ENCODE results near the gene SLC18B1.
"Not testable (repeated sequence)": the region's sequence is repeated elsewhere in the genome, so short reads cannot be mapped to it uniquely, and the experiment has no call there.

Gene SLC18B1

GRCh38 chr6:132798869-132799538 is 567 bp upstream of the SLC18B1 start:
- DNase-seq (ENCODE audit: low spot score), result peak; percentile 67

GRCh38 chr6:132795461-132795860 is 3.0 kb downstream of the SLC18B1 start:
- no peak for DNase-seq (ENCODE audit: low spot score)

- no peak for DNase-seq (ENCODE audit: low spot score)
Measured at GRCh38 chr6:132792510-132792909, 5.9 kb downstream of the SLC18B1 start.

GRCh38 chr6:132790450-132790849 is 8.0 kb downstream of the SLC18B1 start:
- DNase-seq (ENCODE audit: low spot score), result no peak

GRCh38 chr6:132789396-132789776 is 9.1 kb downstream of the SLC18B1 start:
- DNase-seq (ENCODE audit: low spot score), result no peak

GRCh38 chr6:132788658-132789395 is 9.6 kb downstream of the SLC18B1 start:
- DNase-seq (ENCODE audit: low spot score), result no peak

GRCh38 chr6:132785936-132786335 is 12.5 kb downstream of the SLC18B1 start:
- DNase-seq (ENCODE audit: low spot score), result no peak

- peak; percentile 22 for DNase-seq (ENCODE audit: low spot score)
Measured at GRCh38 chr6:132780770-132781371, 17.6 kb downstream of the SLC18B1 start.

- DNase-seq (ENCODE audit: low spot score), result not testable (repeated sequence)
Measured at GRCh38 chr6:132777881-132778280, 20.6 kb downstream of the SLC18B1 start.

- peak; percentile 54 for DNase-seq (ENCODE audit: low spot score)
Measured at GRCh38 chr6:132768051-132768517, 30.4 kb downstream of the SLC18B1 start.

- DNase-seq (ENCODE audit: low spot score), result no peak
Measured at GRCh38 chr6:132765560-132765959, 32.9 kb downstream of the SLC18B1 start.

- no peak for DNase-seq (ENCODE audit: low spot score)
Measured at GRCh38 chr6:132764370-132764769, 34.1 kb downstream of the SLC18B1 start.

GRCh38 chr6:132763269-132763668 is 35.2 kb downstream of the SLC18B1 start:
- DNase-seq (ENCODE audit: low spot score), result peak; percentile 83

GRCh38 chr6:132760256-132760655 is 38.2 kb downstream of the SLC18B1 start:
- DNase-seq (ENCODE audit: low spot score), result no peak

GRCh38 chr6:132758689-132759088 is 39.7 kb downstream of the SLC18B1 start:
- DNase-seq (ENCODE audit: low spot score), result no peak

GRCh38 chr6:132752255-132752654 is 46.2 kb downstream of the SLC18B1 start:
- no peak for DNase-seq (ENCODE audit: low spot score)

- no peak for DNase-seq (ENCODE audit: low spot score)
Measured at GRCh38 chr6:132751828-132752227, 46.6 kb downstream of the SLC18B1 start.

GRCh38 chr6:132751306-132751705 is 47.1 kb downstream of the SLC18B1 start:
- DNase-seq (ENCODE audit: low spot score), result no peak

GRCh38 chr6:132750455-132751248 is 47.8 kb downstream of the SLC18B1 start:
- DNase-seq (ENCODE audit: low spot score), result peak; percentile 32

GRCh38 chr6:132749111-132749510 is 49.3 kb downstream of the SLC18B1 start:
- DNase-seq (ENCODE audit: low spot score), result no peak

GRCh38 chr6:132748446-132748845 is 50.0 kb downstream of the SLC18B1 start:
- no peak for DNase-seq (ENCODE audit: low spot score)

- DNase-seq (ENCODE audit: low spot score), result no peak
Measured at GRCh38 chr6:132746048-132746447, 52.4 kb downstream of the SLC18B1 start.

All from germinal center (tissue), 1 donor.